COR-L47 (cell line): Measurements from ENCODE around the gene COL6A6.

Source experiments
- DNase-seq: peaks from one replicate; lab custom pipeline; 2025; lab: John Stamatoyannopoulos, UW

Gene COL6A6

GRCh38 chr3:130516645-130517512 is at the start of gene COL6A6:
Gene COL6A6 (plus strand): TSS chr3:130517177. CDS start chr3:130560365, 43,188 bp downstream.
- DNase-seq: no peak

DNA sequence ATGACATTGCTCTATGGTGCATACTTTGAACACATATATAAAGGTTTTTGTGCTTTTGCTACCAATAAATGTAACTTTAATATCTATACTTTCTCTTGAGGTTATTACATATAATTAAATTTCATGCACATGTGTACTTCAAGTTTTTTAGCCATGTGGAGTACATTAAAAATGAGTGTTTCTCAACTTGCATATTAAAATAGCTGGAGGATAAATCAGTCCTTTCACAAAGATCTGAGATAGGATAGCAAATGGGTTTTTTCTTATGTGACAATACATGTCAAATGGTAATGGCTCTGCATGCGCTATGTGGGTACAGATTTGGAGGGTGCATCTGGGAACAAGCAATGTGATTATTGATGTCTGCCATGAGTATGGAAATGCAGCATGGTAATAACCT is 48.7 kb upstream of the COL6A6 start:
- DNase-seq: no peak

DNA sequence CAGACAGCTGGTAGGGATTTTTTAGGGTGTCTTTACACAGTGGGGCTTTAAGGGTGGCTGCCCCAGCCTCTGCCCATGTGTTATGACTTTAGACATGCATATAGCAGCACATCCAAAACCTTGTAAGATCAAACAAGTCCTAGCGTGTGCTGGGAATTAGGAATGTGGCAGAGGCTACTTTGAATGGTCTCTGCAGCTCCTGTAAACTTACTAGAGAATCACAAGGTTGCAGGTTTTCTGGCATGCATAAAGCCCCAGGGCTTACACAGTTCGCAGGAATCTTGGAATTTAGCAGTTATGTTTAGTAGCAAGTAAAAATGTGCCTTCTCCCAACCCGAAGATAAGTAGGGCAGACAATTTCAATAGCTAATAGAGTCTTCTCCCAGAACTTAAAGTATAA is 46.9 kb upstream of the COL6A6 start:
- no peak for DNase-seq

DNA sequence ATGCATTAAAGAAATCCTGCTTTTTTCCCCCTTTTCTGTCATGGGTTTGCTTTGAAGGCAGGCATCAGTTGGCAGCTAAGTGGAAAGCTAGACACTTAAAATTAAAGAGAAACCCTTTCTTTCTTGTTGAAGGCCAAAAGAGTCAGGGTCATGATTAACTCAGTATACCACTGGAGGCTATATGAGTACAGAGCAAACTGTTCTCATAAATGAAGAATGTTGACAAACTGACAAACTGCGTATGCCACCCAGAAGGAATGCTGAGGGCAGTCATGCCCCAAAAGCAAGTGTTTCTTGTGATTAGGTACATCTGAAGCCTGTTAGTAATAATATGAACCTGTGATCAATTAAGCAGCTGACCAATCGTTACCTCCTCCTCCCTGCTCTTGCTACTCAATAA is 43.6 kb upstream of the COL6A6 start:
- DNase-seq: no peak

DNA sequence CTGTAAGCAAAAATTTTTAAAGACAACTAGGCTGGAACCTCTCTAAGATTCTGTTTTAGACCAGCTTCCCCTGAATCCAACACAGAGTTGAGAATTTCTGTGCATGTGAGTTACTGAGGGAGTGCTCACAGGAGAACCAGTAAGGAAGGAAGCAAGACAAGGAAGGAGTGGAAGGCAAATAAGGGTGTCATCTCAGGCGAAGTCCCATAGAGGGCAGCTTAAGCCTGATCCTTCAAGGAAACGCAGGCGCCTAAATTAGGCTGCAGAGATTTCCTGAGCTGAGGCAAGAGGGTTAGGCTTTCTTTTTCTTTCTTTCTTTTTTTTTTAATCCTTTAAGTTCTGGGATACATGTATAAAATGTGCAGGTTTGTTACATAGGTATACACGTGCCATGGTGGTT is 36.2 kb upstream of the COL6A6 start:
- no peak for DNase-seq

DNA sequence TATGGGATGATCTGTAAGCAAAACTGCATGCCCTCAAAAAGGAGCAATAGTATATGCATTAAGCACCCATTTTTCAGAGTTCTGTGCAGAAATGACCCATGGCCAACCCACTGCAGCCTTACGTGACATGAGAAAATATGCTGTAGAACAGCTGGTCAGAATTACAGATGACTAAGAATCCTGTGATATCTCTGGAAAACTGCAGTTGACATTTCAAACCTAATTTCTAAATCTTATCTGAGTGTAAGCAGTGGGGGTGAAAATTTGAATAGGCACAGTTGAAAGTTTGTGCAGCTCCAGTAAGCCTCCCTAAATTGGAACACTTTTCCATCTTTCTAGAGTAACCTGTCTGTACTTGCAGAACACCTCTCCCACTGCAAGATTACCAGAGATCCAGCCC is 28.7 kb upstream of the COL6A6 start:
- no peak for DNase-seq

DNA sequence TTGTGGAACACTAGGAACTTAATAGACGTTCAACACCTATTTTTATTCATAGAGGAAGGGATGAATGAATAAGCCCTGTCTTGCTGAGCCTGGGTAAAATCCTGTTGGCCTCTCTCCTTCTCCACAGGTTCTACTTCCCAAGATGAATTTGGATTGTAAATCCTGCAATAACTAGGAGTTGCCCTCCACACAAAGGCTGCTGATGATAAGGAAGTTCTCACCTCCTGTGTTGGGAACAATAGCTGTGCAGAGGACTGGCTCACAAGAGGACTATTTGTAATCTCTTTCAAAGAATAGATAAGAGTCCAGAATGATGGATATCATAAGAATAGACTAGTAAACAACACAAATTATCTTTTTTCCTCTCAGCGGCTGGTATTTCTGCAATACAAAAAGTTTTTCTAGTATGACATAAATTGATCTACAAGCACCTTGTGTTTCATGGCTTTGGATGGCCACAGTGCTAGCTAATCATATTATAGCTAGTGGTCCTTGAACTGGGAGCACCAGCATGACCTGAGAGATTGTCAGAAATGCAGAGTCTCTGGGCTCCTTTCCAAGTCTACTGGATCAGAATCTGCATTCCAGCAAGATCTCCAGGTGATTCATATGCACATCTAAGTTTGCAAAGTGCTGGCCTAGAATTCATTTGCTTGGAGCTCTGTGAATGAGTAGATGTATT is 28.1 kb upstream of the COL6A6 start:
- DNase-seq: no peak

DNA sequence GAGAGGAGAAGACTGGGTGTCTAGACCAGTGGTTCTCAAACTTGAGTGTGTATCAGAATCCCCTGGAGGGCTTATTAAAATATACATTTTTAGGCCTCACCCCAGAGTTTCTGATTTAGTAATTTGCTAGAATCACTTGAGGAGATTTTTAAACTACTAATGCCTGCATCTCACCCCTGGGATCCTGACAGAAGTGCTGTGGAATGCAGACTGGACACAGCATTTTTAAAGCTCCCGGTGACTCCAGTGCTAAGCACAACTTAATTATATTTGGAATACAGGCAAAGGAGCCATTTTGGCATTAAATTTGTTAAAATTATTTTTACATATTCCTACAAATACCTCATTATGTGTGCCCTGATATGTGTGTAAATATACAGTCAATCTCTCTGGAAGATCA is 26.7 kb upstream of the COL6A6 start:
- no peak for DNase-seq

DNA sequence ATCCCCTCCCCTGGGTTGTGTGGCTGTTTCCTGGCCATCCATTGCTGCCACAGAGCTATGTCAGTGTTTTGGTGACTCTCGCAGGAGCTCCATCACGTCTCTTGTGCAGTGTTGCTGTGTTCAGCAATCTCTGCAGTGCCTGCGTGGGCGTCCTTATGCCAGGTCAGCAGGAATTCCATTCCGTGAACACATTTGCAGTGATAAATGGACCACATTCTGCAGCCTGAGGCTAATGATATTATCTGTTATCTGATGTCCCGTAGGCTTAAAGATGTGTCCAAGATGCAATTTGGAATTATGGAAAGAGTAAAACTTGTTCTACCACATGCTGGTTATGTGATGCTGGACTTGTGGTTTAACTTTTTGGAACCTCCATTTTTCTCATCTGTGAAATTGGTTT is 25.5 kb upstream of the COL6A6 start:
- DNase-seq: no peak

- DNase-seq: no peak
These were observed 12.3 kb upstream of the COL6A6 start for GRCh38 chr3:130504701-130505100.

DNA sequence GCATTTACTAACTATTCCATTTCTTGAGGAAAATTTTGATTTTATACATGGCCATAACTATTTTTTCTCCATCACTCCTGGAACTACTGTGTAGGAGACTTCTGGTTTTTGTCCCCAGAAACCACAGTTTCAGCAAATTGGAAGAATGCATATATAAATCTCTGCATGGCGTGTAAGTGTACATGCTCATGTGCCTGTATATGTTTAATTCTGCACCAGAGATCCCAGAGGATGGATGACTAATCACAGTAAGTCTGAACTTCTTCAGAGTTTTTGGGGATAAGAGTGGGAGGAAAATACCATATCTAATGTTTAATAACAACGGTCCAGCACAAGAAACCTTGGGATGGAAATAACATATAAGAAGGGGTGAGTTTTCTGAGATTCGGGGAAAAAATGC is 10.9 kb upstream of the COL6A6 start:
- DNase-seq: no peak

- DNase-seq: no peak
These were observed 9.2 kb upstream of the COL6A6 start for GRCh38 chr3:130507746-130508145.

GRCh38 chr3:130509008-130509407 is 8.0 kb upstream of the COL6A6 start:
- no peak for DNase-seq

- no peak for DNase-seq
These were observed 2.3 kb upstream of the COL6A6 start for GRCh38 chr3:130514681-130515080.

- DNase-seq: no peak
These were observed 1.2 kb upstream of the COL6A6 start for GRCh38 chr3:130515755-130516154.

GRCh38 chr3:130517602-130518001 is 625 bp downstream of the COL6A6 start:
- no peak for DNase-seq

- no peak for DNase-seq
These were observed 2.8 kb downstream of the COL6A6 start for GRCh38 chr3:130519754-130520153.

DNA sequence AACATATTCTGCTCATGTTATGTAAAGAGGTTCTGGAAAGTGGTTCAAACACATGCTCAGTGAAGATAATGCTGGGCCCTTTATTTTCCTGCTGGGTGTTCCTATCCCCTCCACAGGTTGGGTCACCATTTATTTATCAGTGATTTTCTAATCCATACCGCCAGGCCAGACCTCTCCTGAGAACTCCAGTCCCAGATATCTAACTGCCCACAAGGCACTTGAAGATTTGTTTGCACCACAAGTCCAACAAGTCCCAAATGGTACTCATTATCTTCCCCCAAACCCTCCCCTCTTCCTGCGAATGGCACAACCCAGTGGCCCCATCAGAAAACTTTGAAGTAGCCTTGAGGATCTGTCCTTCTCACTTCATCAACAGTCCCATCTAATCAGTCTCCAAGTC is 5.4 kb downstream of the COL6A6 start:
- DNase-seq: no peak

GRCh38 chr3:130527426-130527825 is 10.4 kb downstream of the COL6A6 start:
- DNase-seq: no peak

GRCh38 chr3:130528120-130528519 is 11.1 kb downstream of the COL6A6 start:
- DNase-seq: no peak

GRCh38 chr3:130529486-130530215 is 12.7 kb downstream of the COL6A6 start:
- DNase-seq: no peak

- DNase-seq: no peak
These were observed 16.3 kb downstream of the COL6A6 start for GRCh38 chr3:130533247-130533646.
